ENCODE measurements around the gene MED1.
"Not testable (repeated sequence)": the region's sequence is repeated elsewhere in the genome, so short reads cannot be mapped to it uniquely, and the experiment has no call there.

The MED1 gene

DNA sequence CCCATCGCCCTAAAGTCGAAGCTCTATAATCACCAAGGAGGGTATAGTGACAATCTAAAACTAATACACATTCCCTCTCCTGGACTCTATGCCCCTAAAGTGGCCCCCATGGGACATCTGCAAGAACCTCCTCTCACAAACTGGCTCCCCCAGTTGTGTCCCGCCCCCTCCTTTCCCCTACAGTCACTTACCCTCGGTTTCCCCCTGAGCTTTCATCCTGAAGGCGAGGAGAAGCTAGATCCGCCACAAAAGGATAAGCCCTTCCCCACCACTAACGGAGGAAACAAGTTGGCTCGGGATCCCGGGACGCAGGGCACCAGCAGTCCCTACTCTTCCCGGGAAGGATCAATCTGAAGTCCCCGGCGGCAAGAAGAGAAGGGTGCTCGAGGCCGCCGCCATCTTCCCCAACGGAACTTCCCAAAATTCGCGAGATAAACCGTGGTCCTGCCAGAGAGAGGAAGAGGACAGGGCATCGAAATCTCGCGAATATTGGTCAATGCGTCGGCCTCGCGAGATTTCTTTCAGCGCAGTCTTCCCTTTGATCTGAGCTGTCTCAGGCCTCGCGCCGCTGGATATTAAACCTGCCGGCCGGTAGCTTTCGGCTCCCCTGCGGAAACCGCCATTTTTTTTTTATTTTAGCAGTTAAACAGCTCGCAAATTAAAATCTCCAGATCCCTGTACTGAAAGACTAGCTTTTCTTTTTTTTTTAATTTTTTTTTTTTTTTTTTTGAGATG is at the start of gene MED1:
TSS of gene MED1 (minus strand) at position 417 of the 735 bp plus-strand sequence. CDS start at position 216, 201 bp downstream.
- DNase-seq, result peak; percentile 99

- not testable (repeated sequence) for DNase-seq
These were observed 45.9 kb upstream of the MED1 start for GRCh38 chr17:39496921-39497320.

- DNase-seq, result no peak
These were observed 36.9 kb upstream of the MED1 start for GRCh38 chr17:39487946-39488345.

- not testable (repeated sequence) for DNase-seq
These were observed 36.4 kb upstream of the MED1 start for GRCh38 chr17:39487490-39487889.

DNA sequence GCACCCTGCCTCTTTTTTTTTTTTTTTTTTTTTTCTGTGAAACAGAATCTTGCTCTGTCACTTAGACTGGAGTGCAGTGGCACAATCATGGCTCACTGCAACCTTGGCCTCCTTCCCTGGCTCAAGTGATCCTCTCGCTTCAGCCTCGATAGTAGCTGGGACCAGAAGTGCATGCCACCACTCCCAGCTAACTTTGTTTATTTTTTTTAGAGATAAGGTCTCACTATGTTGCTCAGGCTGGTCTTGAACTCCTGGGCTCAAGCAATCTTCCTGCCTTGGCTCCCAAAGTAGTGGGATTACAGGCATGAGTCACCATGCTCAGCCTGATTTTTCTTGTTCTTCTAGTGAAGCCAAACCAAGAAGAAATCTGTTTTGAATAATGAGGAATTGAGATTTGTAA is 35.2 kb upstream of the MED1 start:
- DNase-seq, result no peak

- no peak for DNase-seq
These were observed 34.5 kb upstream of the MED1 start for GRCh38 chr17:39485555-39485954.

GRCh38 chr17:39484178-39484577 is 33.1 kb upstream of the MED1 start:
- DNase-seq, result no peak

DNA sequence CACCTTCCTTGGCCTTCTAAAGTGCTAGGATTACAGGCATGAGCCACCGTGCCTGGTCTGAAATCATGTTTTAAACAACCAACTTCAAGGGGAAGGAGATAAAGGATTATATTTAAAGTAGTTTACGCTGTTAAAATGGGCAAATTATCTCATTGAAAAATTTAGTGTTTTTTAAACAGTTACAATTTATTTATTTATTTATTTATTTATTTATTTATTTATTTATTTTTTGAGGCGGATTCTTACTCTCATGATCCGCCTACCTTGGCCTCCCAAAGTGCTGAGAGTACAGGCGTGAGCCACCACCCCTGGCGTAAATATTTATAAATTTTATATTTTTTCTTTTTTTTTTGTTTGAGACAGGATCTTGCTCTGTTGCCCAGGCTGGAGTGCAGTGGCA is 32.4 kb upstream of the MED1 start:
- DNase-seq, result no peak

DNA sequence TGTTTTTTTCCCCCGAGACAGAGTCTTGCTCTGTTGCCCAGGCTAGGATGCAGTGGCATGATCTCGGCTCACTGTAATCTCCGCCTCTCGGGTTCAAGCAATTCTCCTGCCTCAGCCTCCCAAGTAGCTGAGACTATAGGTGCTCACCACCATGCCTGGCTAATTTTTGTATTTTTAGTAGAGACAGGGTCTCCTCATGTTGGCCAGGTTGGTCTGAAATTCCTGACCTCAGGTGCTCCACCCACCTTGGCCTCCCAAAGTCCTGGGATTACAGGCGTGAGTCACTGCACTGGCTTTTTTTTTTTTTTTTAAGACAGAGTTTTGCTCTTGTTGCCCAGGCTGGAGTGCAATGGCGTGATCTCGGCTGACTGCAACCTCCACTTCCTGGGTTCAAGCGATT is 28.6 kb upstream of the MED1 start:
- DNase-seq, result not testable (repeated sequence)

DNA sequence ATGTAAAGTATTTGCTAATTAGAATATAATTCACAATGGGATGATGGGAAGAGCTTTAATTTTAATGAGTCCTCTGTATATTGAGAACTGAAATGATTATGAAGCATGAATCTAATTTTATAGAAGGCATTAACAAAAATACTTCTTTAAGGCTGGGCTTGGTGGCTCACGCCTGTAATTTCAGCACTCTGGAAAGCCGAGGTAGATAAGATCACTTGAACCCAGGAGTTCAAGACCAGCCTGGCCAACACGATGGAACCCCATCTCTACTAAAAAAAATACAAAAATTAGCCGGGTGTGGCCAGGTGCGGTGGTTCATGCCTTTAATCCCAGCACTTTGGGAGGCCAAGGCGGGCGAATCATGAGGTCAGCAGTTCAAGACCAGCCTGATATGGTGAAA is 22.2 kb upstream of the MED1 start:
- DNase-seq, result no peak

DNA sequence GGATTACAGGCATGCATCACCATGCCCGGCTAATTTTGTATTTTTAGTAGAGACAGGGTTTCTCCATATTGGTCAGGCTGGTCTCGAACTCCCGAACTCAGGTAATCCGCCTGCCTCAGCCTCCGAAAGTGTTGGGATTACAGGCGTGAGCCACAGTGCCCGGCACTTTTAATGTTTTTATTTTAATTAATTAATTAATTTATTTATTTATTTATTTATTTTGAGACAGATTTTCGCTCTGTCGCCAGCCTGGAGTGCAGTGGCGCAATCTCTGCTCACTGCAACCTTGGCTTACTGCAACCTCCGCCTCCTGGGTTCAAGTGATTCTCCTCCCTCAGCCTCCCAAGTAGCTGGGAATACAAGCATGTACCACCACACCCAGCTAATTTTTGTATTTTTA is 17.5 kb upstream of the MED1 start:
- DNase-seq, result not testable (repeated sequence)

DNA sequence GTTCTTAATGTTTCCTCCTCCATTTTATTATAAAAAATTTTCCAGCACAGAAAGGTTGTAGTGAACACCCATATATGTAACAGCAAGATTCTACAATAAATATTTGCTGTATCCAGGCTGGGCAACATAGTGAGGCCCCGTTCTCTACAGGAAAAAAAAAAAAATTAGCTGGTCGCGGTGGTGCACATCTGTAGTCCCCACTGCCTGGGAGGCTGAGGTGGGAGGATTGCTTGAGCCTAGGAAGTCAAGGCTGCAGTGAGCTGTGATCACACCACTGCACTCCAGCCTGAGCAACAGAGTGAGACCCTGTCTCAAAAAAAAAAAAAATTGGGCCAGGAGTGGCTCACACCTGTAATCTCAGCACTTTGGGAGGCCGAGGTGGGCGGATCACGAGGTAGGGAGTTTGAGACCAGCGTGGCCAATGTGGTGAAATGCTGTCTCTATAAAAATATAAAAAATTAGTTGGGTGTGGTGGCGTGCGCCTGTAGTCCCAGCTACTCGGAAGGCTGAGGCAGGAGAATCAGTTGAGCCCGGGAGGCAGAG is 13.6 kb upstream of the MED1 start:
- DNase-seq, result not testable (repeated sequence)

GRCh38 chr17:39462631-39463375 is 11.7 kb upstream of the MED1 start:
- DNase-seq, result no peak

- DNase-seq, result no peak
These were observed 11.0 kb upstream of the MED1 start for GRCh38 chr17:39461926-39462569.

- peak; percentile 98 for DNase-seq
These were observed 10.3 kb upstream of the MED1 start, which contains the start of gene CDK12 for GRCh38 chr17:39461113-39461925. CDK12 (plus strand) TSS chr17:39461486; CDS start chr17:39462072, 586 bp downstream.

DNA sequence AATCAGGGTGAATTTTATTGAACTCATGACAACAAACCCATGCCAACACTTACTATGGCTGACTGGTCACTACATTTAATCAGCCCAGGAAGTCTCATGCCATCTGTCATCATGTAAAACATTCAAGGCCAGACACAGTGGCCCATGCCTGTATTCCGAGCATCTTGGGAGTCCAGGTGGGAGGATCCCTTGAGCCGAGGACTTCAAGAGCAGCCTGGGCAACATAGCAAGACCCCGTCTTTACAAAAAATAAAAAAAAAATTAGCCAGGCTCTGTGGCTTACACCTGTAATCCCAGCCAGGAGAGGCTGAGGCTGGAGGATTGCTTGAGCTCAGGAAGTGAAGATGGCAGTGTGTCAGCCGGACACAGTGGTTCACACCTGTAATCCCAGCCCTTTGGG is 4.9 kb upstream of the MED1 start:
- no peak for DNase-seq

GRCh38 chr17:39450051-39450450 is 1.0 kb downstream of the MED1 start:
- no peak for DNase-seq

GRCh38 chr17:39447561-39447960 is 3.5 kb downstream of the MED1 start:
- no peak for DNase-seq

GRCh38 chr17:39443326-39443725 is 7.7 kb downstream of the MED1 start:
- DNase-seq, result no peak

GRCh38 chr17:39439868-39440267 is 11.2 kb downstream of the MED1 start:
- DNase-seq, result not testable (repeated sequence)

DNA sequence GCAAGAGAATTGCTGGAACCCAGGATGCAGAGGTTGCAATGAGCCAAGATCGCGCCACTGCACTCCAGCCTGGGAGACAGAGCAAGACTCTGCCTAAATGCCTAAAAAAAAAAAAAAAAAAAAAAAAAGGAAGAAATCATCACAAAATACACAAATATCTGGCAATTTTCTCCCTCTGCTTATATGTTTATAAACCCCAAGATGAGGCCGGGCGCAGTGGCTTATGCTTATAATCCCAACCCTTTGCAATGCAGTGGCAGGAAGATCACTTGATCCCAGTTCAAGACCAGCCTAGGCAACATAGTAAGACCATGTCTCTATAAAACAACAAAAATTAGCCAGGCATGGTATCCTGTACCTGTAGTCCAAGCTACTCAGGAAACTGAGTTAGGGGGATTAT is 21.5 kb downstream of the MED1 start:
- no peak for DNase-seq

DNA sequence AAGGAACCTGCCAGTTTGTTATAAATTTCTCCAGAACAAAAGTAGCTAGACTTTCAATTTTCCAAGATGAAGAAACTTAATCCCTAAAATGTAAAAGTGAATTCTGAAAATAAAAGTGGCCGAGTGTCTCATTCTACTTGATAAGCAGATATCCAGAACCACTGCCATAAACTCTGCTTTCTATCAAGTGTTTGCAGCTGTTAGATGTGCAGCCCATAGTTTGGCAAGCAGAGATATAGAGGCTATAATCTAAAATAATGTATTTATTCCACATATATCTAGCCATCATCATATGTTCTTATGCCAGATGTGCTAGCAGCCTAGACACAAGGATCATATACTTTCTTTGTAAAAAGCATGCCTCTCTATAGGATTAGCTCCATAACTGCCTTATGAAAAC is 34.9 kb downstream of the MED1 start:
- no peak for DNase-seq

GRCh38 chr17:39410279-39410678 is 40.8 kb downstream of the MED1 start:
- DNase-seq, result no peak
